K562 (cell line): ENCODE measurements around the gene SPTBN4. TPM values are rescaled to one million over a fixed set of nuclear protein-coding genes. Genes with fewer than 3 reads are reported as not detected.
A peak's percentile ranks its signal among the peaks of the same experiment; 100 is the strongest.

ENCODE experiments used
- ERF ChIP-seq: fragments of 450-650 bp; formaldehyde crosslinking; IDR thresholded peaks from 2 replicates; pipeline ENCODE4 v1.4.0; 2020; ENCODE audit warnings: mild to moderate bottlenecking, mixed read lengths
- FOXA1 ChIP-seq: fragments of 450-650 bp; IDR thresholded peaks from 2 replicates; pipeline ENCODE4 v1.6.1; 2016; ENCODE audit warnings: mild to moderate bottlenecking, borderline replicate concordance
- HNRNPH1 ChIP-seq: fragments of 200-400 bp; formaldehyde crosslinking; optimal IDR thresholded peaks from 2 replicates; pipeline ENCODE3; 2017; ENCODE audit warnings: low read depth, mild to moderate bottlenecking, low read length, moderate library complexity
- NCOA6 ChIP-seq: fragments of 450-650 bp; IDR thresholded peaks from 2 replicates; pipeline ENCODE4 v1.6.1; 2017; ENCODE audit warnings: mild to moderate bottlenecking
- NR2C2 ChIP-seq, 2 experiments: fragments of 200-800 bp in 1 of 2; sonication (Bioruptor generic) in 1 of 2; sonication (generic) in 1 of 2; formaldehyde crosslinking in 1 of 2; IDR thresholded peaks; 2 replicates each; pipeline versions ENCODE4 v1.6.1 to v1.8.0; 2016 to 2022; ENCODE audit warnings: mild to moderate bottlenecking in 1 of 2, missing compliant biosample characterization in 1 of 2, missing genetic modification characterization in 1 of 2, missing genetic modification reagents in 1 of 2
- POLR2AphosphoS5 ChIP-seq: IDR thresholded peaks from 2 replicates; pipeline ENCODE4 v1.6.1; 2011; ENCODE audit warnings: mild to moderate bottlenecking, low read depth, low read length, moderate library complexity; ENCODE audit not compliant: control insufficient read depth, insufficient read depth
- SMAD1 ChIP-seq: fragments of 150-350 bp; IDR thresholded peaks from 2 replicates; pipeline ENCODE4 v1.6.1; 2014; ENCODE audit warnings: low read length, low read depth; ENCODE audit not compliant: partially characterized antibody
- TEAD1 ChIP-seq, 2 experiments: fragments of 450-650 bp in 1 of 2; sonication (generic) in 1 of 2; formaldehyde crosslinking; IDR thresholded peaks; 2 replicates each; pipeline versions ENCODE4 v1.4.0 to v1.8.0; 2020 to 2022; ENCODE audit warnings: mild to moderate bottlenecking in 2 of 2, missing genetic modification reagents in 1 of 2
- UBTF ChIP-seq, 2 experiments: IDR thresholded peaks; 2 replicates each; pipeline ENCODE4 v1.6.1; 2012; ENCODE audit warnings: improper control_type of control experiment in 2 of 2, low read depth in 2 of 2, low read length in 2 of 2, borderline replicate concordance in 1 of 2
- ZNF740 ChIP-seq, 3 experiments: fragments of 200-800 bp in 1 of 3; sonication (Bioruptor generic) in 1 of 3; sonication (generic) in 1 of 3; formaldehyde crosslinking in 1 of 3; IDR thresholded peaks; 2 replicates each; pipeline versions ENCODE4 v1.6.1 to v1.8.0; 2016 to 2022; ENCODE audit warnings: mild to moderate bottlenecking in 2 of 3, missing compliant biosample characterization in 2 of 3, missing genetic modification characterization in 2 of 3, missing genetic modification reagents in 1 of 3
- polyA plus RNA-seq, 8 experiments: library from polyadenylated mRNA; depleted of rRNA in 4 of 8; stranded (reverse) in 5 of 8; unstranded in 3 of 8; fragments of >200 nt; fragmentation: Nextera tagmentation in 2 of 8; fragmentation: Illumina TruSeq in 1 of 8; extraction: Ambion mirVana in 2 of 8; extraction: Trizol in 1 of 8; gene quantifications; 2 replicates each; pipeline versions ENCODE4 v1.2.1 to v1.2.3, GENCODE V29; 2011 to 2014; ENCODE audit warnings: inconsistent platforms in 1 of 8, missing spikeins in 1 of 8
- total RNA-seq, 7 experiments: library from RNA; depleted of rRNA in 6 of 7; stranded (reverse); fragments of >200 nt in 6 of 7; fragmentation: Illumina TruSeq in 2 of 7; extraction: Trizol in 2 of 7; gene quantifications; 2 replicates each; pipeline versions ENCODE4 v1.2.1 to v1.2.3, GENCODE V29; 2011 to 2021; ENCODE audit warnings: low replicate concordance in 1 of 7
- TF ChIP-seq, protein P1 (sequence below), 2 experiments: fragments of 450-650 bp; conservative IDR thresholded peaks; 2 replicates each; pipeline ENCODE4 v1.6.1; 2017; ENCODE audit warnings: mild to moderate bottlenecking in 2 of 2, moderate library complexity in 2 of 2
- TF ChIP-seq, protein P2 (sequence below): sonication (generic); formaldehyde crosslinking; IDR thresholded peaks from 2 replicates; pipeline ENCODE4 v1.8.0; 2023; ENCODE audit warnings: mild to moderate bottlenecking, missing genetic modification reagents
- TF ChIP-seq, protein P3 (sequence below): fragments of 450-650 bp; IDR thresholded peaks from 2 replicates; pipeline ENCODE4 v1.6.1; 2018; ENCODE audit not compliant: partially characterized antibody

The SPTBN4 gene
- total and polyA plus RNA-seq, 9 of the 15 experiments (the other 6 are each of a cell fraction or from before 2014, with no cell fraction given) = 0.01 to 1.5 (median 0.86) TPM

GRCh38 chr19:40444000-40444824 lies 22.6 kb upstream of the SPTBN4 start, which contains the start of gene SERTAD3 (continued):
- TF ChIP-seq NR2C2 (CRISPR knock-in tag; IDR thresholded peaks at IDR 0.05) = no peak
- peak; percentile 60; the same call in 1 of the 2 replicates for TF ChIP-seq NR2C2 (tag; IDR thresholded peaks at IDR 0.05)
- peak in 1 of 2 experiments; percentile 34; a peak in 2 of 4 replicates for TF ChIP-seq TEAD1 (CRISPR knock-in tag; IDR thresholded peaks at IDR 0.05)
- TF ChIP-seq UBTF (IDR thresholded peaks at IDR 0.05; ENCODE audit: borderline replicate concordance in 1 of 2, low read depth in 2 of 2, low read length in 2 of 2) = 0 out of 4 replicates have a peak, but pooled peaks of 1 of the 2 experiments have one; percentile 35
- TF ChIP-seq, protein P1, sequence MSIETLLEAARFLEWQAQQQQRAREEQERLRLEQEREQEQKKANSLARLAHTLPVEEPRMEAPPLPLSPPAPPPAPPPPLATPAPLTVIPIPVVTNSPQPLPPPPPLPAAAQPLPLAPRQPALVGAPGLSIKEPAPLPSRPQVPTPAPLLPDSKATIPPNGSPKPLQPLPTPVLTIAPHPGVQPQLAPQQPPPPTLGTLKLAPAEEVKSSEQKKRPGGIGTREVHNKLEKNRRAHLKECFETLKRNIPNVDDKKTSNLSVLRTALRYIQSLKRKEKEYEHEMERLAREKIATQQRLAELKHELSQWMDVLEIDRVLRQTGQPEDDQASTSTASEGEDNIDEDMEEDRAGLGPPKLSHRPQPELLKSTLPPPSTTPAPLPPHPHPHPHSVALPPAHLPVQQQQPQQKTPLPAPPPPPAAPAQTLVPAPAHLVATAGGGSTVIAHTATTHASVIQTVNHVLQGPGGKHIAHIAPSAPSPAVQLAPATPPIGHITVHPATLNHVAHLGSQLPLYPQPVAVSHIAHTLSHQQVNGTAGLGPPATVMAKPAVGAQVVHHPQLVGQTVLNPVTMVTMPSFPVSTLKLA (conservative IDR thresholded peaks at IDR 0.05) = peak; percentile 88 to 94; a peak in 3 of 4 replicates
- TF ChIP-seq, protein P2, sequence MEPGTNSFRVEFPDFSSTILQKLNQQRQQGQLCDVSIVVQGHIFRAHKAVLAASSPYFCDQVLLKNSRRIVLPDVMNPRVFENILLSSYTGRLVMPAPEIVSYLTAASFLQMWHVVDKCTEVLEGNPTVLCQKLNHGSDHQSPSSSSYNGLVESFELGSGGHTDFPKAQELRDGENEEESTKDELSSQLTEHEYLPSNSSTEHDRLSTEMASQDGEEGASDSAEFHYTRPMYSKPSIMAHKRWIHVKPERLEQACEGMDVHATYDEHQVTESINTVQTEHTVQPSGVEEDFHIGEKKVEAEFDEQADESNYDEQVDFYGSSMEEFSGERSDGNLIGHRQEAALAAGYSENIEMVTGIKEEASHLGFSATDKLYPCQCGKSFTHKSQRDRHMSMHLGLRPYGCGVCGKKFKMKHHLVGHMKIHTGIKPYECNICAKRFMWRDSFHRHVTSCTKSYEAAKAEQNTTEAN = 0 out of 2 replicates have a peak, but pooled peaks have one; percentile 50
- TF ChIP-seq FOXA1 = no peak
- TF ChIP-seq, protein P3, sequence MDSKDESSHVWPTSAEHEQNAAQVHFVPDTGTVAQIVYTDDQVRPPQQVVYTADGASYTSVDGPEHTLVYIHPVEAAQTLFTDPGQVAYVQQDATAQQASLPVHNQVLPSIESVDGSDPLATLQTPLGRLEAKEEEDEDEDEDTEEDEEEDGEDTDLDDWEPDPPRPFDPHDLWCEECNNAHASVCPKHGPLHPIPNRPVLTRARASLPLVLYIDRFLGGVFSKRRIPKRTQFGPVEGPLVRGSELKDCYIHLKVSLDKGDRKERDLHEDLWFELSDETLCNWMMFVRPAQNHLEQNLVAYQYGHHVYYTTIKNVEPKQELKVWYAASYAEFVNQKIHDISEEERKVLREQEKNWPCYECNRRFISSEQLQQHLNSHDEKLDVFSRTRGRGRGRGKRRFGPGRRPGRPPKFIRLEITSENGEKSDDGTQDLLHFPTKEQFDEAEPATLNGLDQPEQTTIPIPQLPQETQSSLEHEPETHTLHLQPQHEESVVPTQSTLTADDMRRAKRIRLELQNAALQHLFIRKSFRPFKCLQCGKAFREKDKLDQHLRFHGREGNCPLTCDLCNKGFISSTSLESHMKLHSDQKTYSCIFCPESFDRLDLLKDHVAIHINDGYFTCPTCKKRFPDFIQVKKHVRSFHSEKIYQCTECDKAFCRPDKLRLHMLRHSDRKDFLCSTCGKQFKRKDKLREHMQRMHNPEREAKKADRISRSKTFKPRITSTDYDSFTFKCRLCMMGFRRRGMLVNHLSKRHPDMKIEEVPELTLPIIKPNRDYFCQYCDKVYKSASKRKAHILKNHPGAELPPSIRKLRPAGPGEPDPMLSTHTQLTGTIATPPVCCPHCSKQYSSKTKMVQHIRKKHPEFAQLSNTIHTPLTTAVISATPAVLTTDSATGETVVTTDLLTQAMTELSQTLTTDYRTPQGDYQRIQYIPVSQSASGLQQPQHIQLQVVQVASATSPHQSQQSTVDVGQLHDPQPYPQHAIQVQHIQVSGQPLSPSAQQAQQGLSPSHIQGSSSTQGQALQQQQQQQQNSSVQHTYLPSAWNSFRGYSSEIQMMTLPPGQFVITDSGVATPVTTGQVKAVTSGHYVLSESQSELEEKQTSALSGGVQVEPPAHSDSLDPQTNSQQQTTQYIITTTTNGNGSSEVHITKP = peak; percentile 67
- peak; percentile 49; the same call in 1 of the 2 replicates for TF ChIP-seq ZNF740 (CRISPR knock-in tag; IDR thresholded peaks at IDR 0.05)
- TF ChIP-seq ZNF740 (tag; IDR thresholded peaks at IDR 0.05) = no peak
- no peak for TF ChIP-seq HNRNPH1
- peak; percentile 44 for TF ChIP-seq SMAD1
- TF ChIP-seq POLR2AphosphoS5 = peak; percentile 73
- no peak for TF ChIP-seq ERF (CRISPR knock-in tag)
- 0 out of 2 replicates have a peak, but pooled peaks have one; percentile 10 for TF ChIP-seq NCOA6
